ENCODE data around the gene EFNA1.

The EFNA1 gene

GRCh38 chr1:155127105-155127966 lies at the start of gene EFNA1:
Gene EFNA1, plus strand, starts transcription at chr1:155127876. Its CDS starts 102 bp downstream, at chr1:155127978.
- peaks cover 0 to 14% of the 10 kb centered on the region in 2 experiments; a peak in 2 of 3 replicates for H3K36me3 ChIP-seq (ENCODE audit: control insufficient read depth in 2 of 2, insufficient read depth in 1 of 2, low read length in 2 of 2)
- H3K27ac ChIP-seq (ENCODE audit: extremely low read depth, low read depth, low read length), result peak within 1 kb of the TSS; percentile 75
- peaks cover 21% of the 10 kb centered on the region for H3K4me1 ChIP-seq (ENCODE audit: control insufficient read depth, insufficient read depth, low read length)
- no peaks in the 10 kb centered on the region for H3K9me3 ChIP-seq (ENCODE audit: control insufficient read depth, insufficient read depth, low read depth, low read length)
- H3K4me3 ChIP-seq (ENCODE audit: low read depth, low read length), result peak within 1 kb of the TSS; percentile 62
- CTCF ChIA-PET, result interaction anchor here (1.4 to 2.6 kb wide), 3 partner anchors 36 to 45 kb away, joined by 5 to 17 read pairs (median 8); partner anchors contain the start of gene KRTCAP2
- POLR2A ChIA-PET, result interaction anchor here (0.6 to 2.9 kb wide), 9 partner anchors 7 to 202 kb away, joined by 3 to 14 read pairs (median 7); partner anchors contain the start of genes KRTCAP2 and SLC50A1
- TF ChIP-seq ZFP37 (tag by site-specific recombination; IDR thresholded peaks at IDR 0.05), result no peak
- peak; percentile 83 for TF ChIP-seq ZNF398 (tag by site-specific recombination; IDR thresholded peaks at IDR 0.05)
- TF ChIP-seq GLI4 (tag by site-specific recombination; IDR thresholded peaks at IDR 0.05), result 0 out of 2 replicates have a peak, but pooled peaks have one; percentile 55
- TF ChIP-seq ZNF670 (tag by site-specific recombination; IDR thresholded peaks at IDR 0.05; ENCODE audit: low read depth), result no peak
- peak; percentile 13 for TF ChIP-seq ZNF335 (tag by site-specific recombination; conservative IDR thresholded peaks at IDR 0.05)
- peak; percentile 95 for TF ChIP-seq ZBTB1 (tag by site-specific recombination; IDR thresholded peaks at IDR 0.05)
- peak; percentile 77; the same call in 1 of the 2 replicates for TF ChIP-seq BCL11A (tag by site-specific recombination; IDR thresholded peaks at IDR 0.05; ENCODE audit: low read depth)
- TF ChIP-seq ZSCAN16 (tag by site-specific recombination; IDR thresholded peaks at IDR 0.05), result peak; percentile 26; the same call in 1 of the 2 replicates
- TF ChIP-seq ZFP3 (tag by site-specific recombination; IDR thresholded peaks at IDR 0.05; ENCODE audit: low read depth), result no peak
- TF ChIP-seq ZNF2 (tag by site-specific recombination; IDR thresholded peaks at IDR 0.05), result peak; percentile 81; the same call in 1 of the 2 replicates
- TF ChIP-seq ZNF660 (tag by site-specific recombination; IDR thresholded peaks at IDR 0.05), result peak; percentile 22; the same call in 1 of the 2 replicates
- no peak for TF ChIP-seq ZNF677 (tag by site-specific recombination; IDR thresholded peaks at IDR 0.05)
- peak; percentile 97 for TF ChIP-seq ZNF223 (tag by site-specific recombination; IDR thresholded peaks at IDR 0.05)
- 0 out of 2 replicates have a peak, but pooled peaks have one; percentile 23 for TF ChIP-seq PRDM6 (tag by site-specific recombination; IDR thresholded peaks at IDR 0.05)
- peak; percentile 9; the same call in 1 of the 2 replicates for TF ChIP-seq KLF10 (tag by site-specific recombination; IDR thresholded peaks at IDR 0.05)
- TF ChIP-seq HIC1 (tag by site-specific recombination; IDR thresholded peaks at IDR 0.05), result peak; percentile 52; the same call in 1 of the 2 replicates
- TF ChIP-seq REST (tag by site-specific recombination; IDR thresholded peaks at IDR 0.05), result peak; percentile 42; the same call in 1 of the 2 replicates
- peak; percentile 72 for TF ChIP-seq ZNF449 (tag by site-specific recombination; IDR thresholded peaks at IDR 0.05)
- TF ChIP-seq ZNF138 (tag by site-specific recombination; IDR thresholded peaks at IDR 0.05; ENCODE audit: borderline replicate concordance), result no peak
- peak; percentile 92; the same call in 1 of the 2 replicates for TF ChIP-seq TSHZ1 (tag by site-specific recombination; IDR thresholded peaks at IDR 0.05; ENCODE audit: borderline replicate concordance)
- peak; percentile 56 for TF ChIP-seq ZBTB21 (tag by site-specific recombination; IDR thresholded peaks at IDR 0.05)

Data from HEK293 (cell line).